Naive thymus-derived CD4-positive, alpha-beta T cell (primary cell): ENCODE data around the gene NTM. TPM values are rescaled to one million over a fixed set of nuclear protein-coding genes. Genes with fewer than 3 reads are reported as not detected.
"Not testable (repeated sequence)": the region's sequence is repeated elsewhere in the genome, so short reads cannot be mapped to it uniquely, and the experiment has no call there.

Source experiments
- ATAC-seq: fragments of 150-1000 bp; cut with Tn5 transposase; 2 replicates; pipeline ENCODE4 v1.10.0; 2021; ENCODE audit warnings: mild to moderate bottlenecking, moderate library complexity
- CTCF ChIA-PET: fragments of 350-600 bp; sonication (Branson Sonifier 250); formaldehyde crosslinking; loops from one replicate; lab custom pipeline; 2021; ENCODE audit warnings: antibody characterized with exemption; lab: Charles Lee
- POLR2A ChIA-PET: fragments of 350-600 bp; sonication (Branson Sonifier 250); formaldehyde crosslinking; loops from one replicate; lab custom pipeline; 2021; ENCODE audit warnings: antibody characterized with exemption, inconsistent platforms; lab: Charles Lee
- DNase-seq, 9 donors: peaks; one replicate each; pipeline versions ENCODE4 v3.0.0 to v3.0.0-alpha.2; 2020 to 2022; ENCODE audit warnings: mixed read lengths in 1 of 9
- H3K27ac ChIP-seq: one replicate; pipeline ENCODE4 v1.7.0; 2013; ENCODE audit warnings: mild to moderate bottlenecking, low read depth, low read length, moderate library complexity
- H3K27me3 ChIP-seq, 2 donors: one replicate each; pipeline ENCODE4 v1.7.0; 2013; ENCODE audit warnings: low read length in 2 of 2, mild to moderate bottlenecking in 2 of 2, moderate library complexity in 2 of 2; ENCODE audit not compliant: control insufficient read depth in 2 of 2, insufficient read depth in 2 of 2
- H3K36me3 ChIP-seq, 3 experiments: 1 replicate in 2 of 3; 2 replicates in 1 of 3; pipeline ENCODE4 v1.7.0; 2013; ENCODE audit warnings: low read length in 3 of 3, mild to moderate bottlenecking in 3 of 3, moderate library complexity in 1 of 3; ENCODE audit not compliant: insufficient read depth in 3 of 3, control insufficient read depth in 2 of 3
- H3K4me1 ChIP-seq, 2 donors: one replicate each; pipeline ENCODE4 v1.7.0; 2013; ENCODE audit warnings: low read length in 2 of 2, mild to moderate bottlenecking in 2 of 2, moderate library complexity in 1 of 2; ENCODE audit not compliant: control insufficient read depth in 2 of 2, insufficient read depth in 2 of 2
- H3K4me3 ChIP-seq: 2 replicates; pipeline ENCODE4 v1.7.0; 2013; ENCODE audit warnings: mild to moderate bottlenecking, low read length
- H3K9me3 ChIP-seq, 3 experiments: 1 replicate in 2 of 3; 2 replicates in 1 of 3; pipeline ENCODE4 v1.7.0; 2013; ENCODE audit warnings: low read length in 3 of 3; ENCODE audit not compliant: control insufficient read depth in 2 of 3
- H3K27ac Mint-ChIP-seq, 9 donors: one replicate each; pipeline ENCODE4 v1.8.0; 2020 to 2022; ENCODE audit warnings: mixed read lengths in 9 of 9, mild to moderate bottlenecking in 8 of 9, moderate library complexity in 5 of 9, inconsistent platforms in 2 of 9
- H3K27me3 Mint-ChIP-seq, 5 donors: one replicate each; pipeline ENCODE4 v1.8.0; 2021 to 2022; ENCODE audit warnings: mixed read lengths in 5 of 5, mild to moderate bottlenecking in 1 of 5
- H3K36me3 Mint-ChIP-seq, 5 donors: one replicate each; pipeline ENCODE4 v1.8.0; 2020 to 2022; ENCODE audit warnings: mixed read lengths in 5 of 5, mild to moderate bottlenecking in 3 of 5, inconsistent platforms in 1 of 5
- H3K4me1 Mint-ChIP-seq, 7 donors: one replicate each; pipeline ENCODE4 v1.8.0; 2020 to 2022; ENCODE audit warnings: mixed read lengths in 7 of 7, mild to moderate bottlenecking in 3 of 7, inconsistent platforms in 1 of 7
- H3K4me3 Mint-ChIP-seq, 10 donors: one replicate each; pipeline ENCODE4 v1.8.0; 2020 to 2022; ENCODE audit warnings: mild to moderate bottlenecking in 10 of 10, mixed read lengths in 10 of 10, moderate library complexity in 6 of 10, inconsistent platforms in 2 of 10
- H3K9me3 Mint-ChIP-seq, 11 donors: one replicate each; pipeline ENCODE4 v1.8.0; 2020 to 2022; ENCODE audit warnings: mixed read lengths in 11 of 11, mild to moderate bottlenecking in 4 of 11, inconsistent platforms in 1 of 11, moderate library complexity in 1 of 11
- intact Hi-C, 2 donors: fragments of 100-400 bp; cut with micrococcal nuclease; formaldehyde crosslinking; loops; one replicate each; pipeline ENCODE4 v1.15.1; 2023
- polyA plus RNA-seq, 2 donors: library from polyadenylated mRNA; unstranded; fragments of 300-500 nt; fragmentation: Illumina TruSeq; gene quantifications; one replicate each; pipeline ENCODE4 v1.2.3, GENCODE V29; 2021
- total RNA-seq, 6 experiments: library from RNA in 5 of 6; stranded (reverse) in 5 of 6; gene quantifications; 1 replicate in 5 of 6; 2 replicates in 1 of 6; pipeline ENCODE4 v1.2.3 and lab custom pipeline; 2021 to 2026

Gene NTM
- total and polyA plus RNA-seq, 7 experiments from 2014 or later: not detected

DNA sequence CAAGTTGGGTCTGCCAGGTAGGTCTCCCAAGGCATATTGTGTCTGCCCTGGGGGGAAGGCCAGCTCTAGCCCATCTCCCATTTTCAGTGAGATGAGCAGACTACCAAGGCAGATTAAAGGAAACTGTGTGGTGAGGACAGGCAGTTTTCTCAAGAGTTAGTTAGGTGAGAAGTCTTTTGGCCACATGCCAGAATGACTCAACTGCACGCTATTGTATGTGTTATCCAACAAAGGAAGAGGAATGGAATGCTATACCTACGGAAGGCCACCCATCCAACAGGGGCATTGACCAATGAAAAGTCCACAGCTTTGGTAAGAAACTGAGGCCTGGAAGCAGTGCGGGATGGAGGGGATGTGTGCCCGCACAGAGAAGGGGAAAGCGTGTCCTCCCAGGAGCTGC, 941.7 kb downstream of the NTM start:
- H3K9me3 ChIP-seq: no peaks in the 10 kb centered on the region
- Mint-ChIP-seq H3K27me3 (peaks cover 0 to 6% (median 5%) of the 10 kb centered on the region in 5 donors), H3K27ac (no peak overlapping the region), H3K4me3 (no peak overlapping the region), H3K9me3 (peaks cover 0 to 8% (median 0%) of the 10 kb centered on the region in 11 donors), H3K36me3 (peaks cover 0 to 4% (median 0%) of the 10 kb centered on the region in 5 donors), H3K4me1 (no peaks in the 10 kb centered on the region)
- CTCF ChIA-PET: no interaction called here
- no peaks in the 10 kb centered on the region for H3K27me3 ChIP-seq
- H3K4me3 ChIP-seq: no peak overlapping the region
- intact Hi-C loops: no loop called here
- ATAC-seq (no peak), DNase-seq (no peak)
- no peaks in the 10 kb centered on the region for H3K4me1 ChIP-seq
- H3K27ac ChIP-seq: no peak overlapping the region
- POLR2A ChIA-PET: no interaction called here
- no peaks in the 10 kb centered on the region for H3K36me3 ChIP-seq

DNA sequence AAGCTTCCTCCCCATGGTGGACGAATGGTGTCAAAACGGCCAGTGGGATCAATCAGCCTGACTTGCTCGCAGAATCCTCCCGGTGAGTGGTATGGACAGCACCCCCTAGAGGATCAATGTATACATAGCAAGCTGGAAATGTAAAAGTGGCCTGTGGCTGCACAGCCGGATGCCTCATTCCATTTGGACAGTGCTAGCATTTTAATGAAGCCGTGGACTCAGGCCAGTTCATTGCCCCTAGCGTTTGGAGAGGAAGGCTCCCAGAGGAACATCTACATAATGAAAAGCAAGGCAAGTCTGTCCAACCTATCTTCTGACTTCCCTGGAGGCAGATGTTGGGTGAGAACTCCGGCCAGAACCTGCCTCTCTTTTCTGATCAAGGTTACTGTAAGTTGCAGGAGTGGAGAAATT, 942.3 kb downstream of the NTM start:
- Histone ChIP-seq H3K4me1 (no peaks in the 10 kb centered on the region), H3K36me3 (no peaks in the 10 kb centered on the region), H3K4me3 (no peak overlapping the region), H3K27me3 (no peaks in the 10 kb centered on the region), H3K9me3 (no peaks in the 10 kb centered on the region), H3K27ac (no peak overlapping the region)
- no peak for ATAC-seq
- Mint-ChIP-seq H3K27me3 (peaks cover 0 to 6% (median 5%) of the 10 kb centered on the region in 5 donors), H3K36me3 (peaks cover 0 to 4% (median 0%) of the 10 kb centered on the region in 5 donors), H3K4me3 (no peak overlapping the region), H3K9me3 (peaks cover 0 to 11% (median 0%) of the 10 kb centered on the region in 11 donors), H3K4me1 (no peaks in the 10 kb centered on the region), H3K27ac (no peak overlapping the region)
- ChIA-PET POLR2A (no interaction called here), CTCF (no interaction called here)
- intact Hi-C loops: no loop called here
- DNase-seq: no peak

DNA sequence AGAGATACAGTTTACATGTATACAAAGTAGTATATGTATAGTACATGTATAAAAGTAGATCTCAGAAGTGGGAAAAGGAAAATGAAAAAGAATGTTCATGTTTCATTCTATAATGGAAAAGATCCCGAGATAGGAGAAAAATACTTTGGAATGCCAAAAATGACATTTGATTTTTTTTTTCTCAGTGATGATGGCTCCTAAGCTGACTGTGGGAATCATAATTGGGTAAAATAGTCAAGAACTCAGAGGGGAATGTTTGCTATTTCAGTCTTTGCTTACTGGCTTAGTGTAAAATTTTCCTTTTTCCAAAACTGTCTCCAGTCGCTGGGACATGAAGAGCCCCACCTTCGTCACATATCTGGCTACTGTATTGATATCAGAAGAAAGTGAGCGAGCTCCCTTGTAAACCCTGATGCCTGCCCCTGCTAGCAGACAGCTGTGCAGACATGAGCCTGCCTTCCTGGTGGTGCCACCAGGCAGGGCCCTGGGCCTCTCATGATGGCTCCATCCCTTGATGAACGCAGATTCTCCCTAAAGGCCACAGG, 944.6 kb downstream of the NTM start:
- ATAC-seq (no peak), DNase-seq (no peak)
- peaks cover 0 to 17% (median 6%) of the 10 kb centered on the region in 11 donors for H3K9me3 Mint-ChIP-seq
- H3K9me3 ChIP-seq: no peaks in the 10 kb centered on the region
- no peaks in the 10 kb centered on the region for H3K36me3 ChIP-seq
- no peaks in the 10 kb centered on the region for H3K27me3 ChIP-seq
- H3K27ac ChIP-seq: no peak overlapping the region
- no peak overlapping the region for H3K4me3 Mint-ChIP-seq
- H3K4me3 ChIP-seq: no peak overlapping the region
- POLR2A ChIA-PET: no interaction called here
- H3K27me3 Mint-ChIP-seq: peaks cover 0 to 9% (median 6%) of the 10 kb centered on the region in 5 donors
- CTCF ChIA-PET: no interaction called here
- no peaks in the 10 kb centered on the region for H3K4me1 Mint-ChIP-seq
- intact Hi-C loops: no loop called here
- H3K36me3 Mint-ChIP-seq: peaks cover 0 to 5% (median 0%) of the 10 kb centered on the region in 5 donors
- no peak overlapping the region for H3K27ac Mint-ChIP-seq
- no peaks in the 10 kb centered on the region for H3K4me1 ChIP-seq

- no peak for DNase-seq
- CTCF ChIA-PET: no interaction called here
- Histone ChIP-seq H3K4me3 (no peak overlapping the region), H3K4me1 (no peaks in the 10 kb centered on the region), H3K27ac (no peak overlapping the region), H3K36me3 (no peaks in the 10 kb centered on the region), H3K27me3 (no peaks in the 10 kb centered on the region), H3K9me3 (no peaks in the 10 kb centered on the region)
- Mint-ChIP-seq H3K27me3 (peaks cover 0 to 9% (median 6%) of the 10 kb centered on the region in 5 donors), H3K4me1 (no peaks in the 10 kb centered on the region), H3K4me3 (no peak overlapping the region), H3K36me3 (peaks cover 0 to 5% (median 0%) of the 10 kb centered on the region in 5 donors), H3K9me3 (peaks cover 0 to 17% (median 6%) of the 10 kb centered on the region in 11 donors), H3K27ac (no peak overlapping the region)
- intact Hi-C loops: no loop called here
- no peak for ATAC-seq
- POLR2A ChIA-PET: no interaction called here
Measured at GRCh38 chr11:132315696-132316095, 945.3 kb downstream of the NTM start.

DNA sequence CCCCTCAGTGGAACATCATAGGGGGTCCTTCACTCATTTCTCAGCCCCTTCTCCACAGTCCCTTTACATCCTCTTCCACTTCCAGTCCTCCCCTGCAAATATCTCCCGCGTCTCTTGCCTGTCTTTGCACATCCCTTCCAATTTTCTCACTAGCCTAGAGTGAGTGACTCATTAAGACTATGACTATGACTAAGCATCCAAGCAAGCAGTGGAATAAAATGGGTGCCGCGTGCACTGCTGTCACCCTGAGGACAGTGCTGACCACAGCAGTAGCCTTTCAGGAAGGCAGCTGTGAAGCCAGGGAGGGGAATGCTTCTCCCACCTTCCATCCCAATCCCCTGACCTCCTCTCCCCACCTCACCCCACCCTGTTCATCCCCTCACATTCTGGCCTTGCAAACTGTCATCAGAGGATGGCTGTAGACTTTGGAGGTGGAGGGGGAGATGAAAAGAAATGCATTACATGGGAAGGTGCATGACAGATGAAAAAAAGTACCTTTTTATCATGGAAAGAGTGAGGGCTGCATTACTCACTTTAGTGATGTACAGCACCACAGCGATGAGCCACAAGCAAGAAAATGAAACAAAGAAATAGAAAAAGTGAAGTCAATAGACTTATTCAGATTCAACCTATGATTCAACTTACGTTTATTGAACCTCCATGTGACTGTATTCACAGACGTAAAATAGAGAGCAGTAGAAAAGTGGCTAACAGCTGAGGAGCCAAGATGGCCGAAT, 948.2 kb downstream of the NTM start:
- H3K27me3 ChIP-seq: no peaks in the 10 kb centered on the region
- Mint-ChIP-seq H3K27ac (no peak overlapping the region), H3K4me3 (no peak overlapping the region), H3K27me3 (peaks cover 0 to 9% (median 6%) of the 10 kb centered on the region in 5 donors), H3K4me1 (no peaks in the 10 kb centered on the region), H3K36me3 (peaks cover 0 to 5% (median 0%) of the 10 kb centered on the region in 5 donors), H3K9me3 (peaks cover 0 to 17% (median 6%) of the 10 kb centered on the region in 11 donors)
- no peaks in the 10 kb centered on the region for H3K9me3 ChIP-seq
- ATAC-seq: no peak
- no peaks in the 10 kb centered on the region for H3K4me1 ChIP-seq
- intact Hi-C loops: no loop called here
- H3K4me3 ChIP-seq: no peak overlapping the region
- H3K27ac ChIP-seq: no peak overlapping the region
- no peak for DNase-seq
- ChIA-PET CTCF (no interaction called here), POLR2A (no interaction called here)
- no peaks in the 10 kb centered on the region for H3K36me3 ChIP-seq

DNA sequence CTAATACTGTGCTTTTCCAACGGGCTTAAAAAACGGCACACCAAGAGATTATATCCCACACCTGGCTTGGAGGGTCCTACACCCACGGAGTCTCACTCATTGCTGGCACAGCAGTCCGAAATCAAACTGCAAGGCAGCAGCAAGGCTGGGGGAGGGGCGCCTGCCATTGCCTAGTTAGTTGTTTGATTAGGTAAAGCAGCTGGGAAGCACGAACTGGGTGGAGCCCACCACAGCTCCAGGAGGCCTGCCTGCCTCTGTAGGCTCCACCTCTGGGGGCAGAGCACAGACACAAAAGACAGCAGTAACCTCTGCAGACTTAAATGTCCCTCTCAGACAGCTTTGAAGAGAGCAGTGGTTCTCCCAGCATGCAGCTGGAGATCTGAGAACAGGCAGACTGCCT, 949.0 kb downstream of the NTM start:
- intact Hi-C loops, H3K27me3 ChIP-seq, CTCF ChIA-PET, H3K9me3 ChIP-seq, H3K36me3 Mint-ChIP-seq, H3K4me1 ChIP-seq, H3K27me3 Mint-ChIP-seq, ATAC-seq, H3K36me3 ChIP-seq, H3K27ac ChIP-seq, H3K4me1 Mint-ChIP-seq, DNase-seq, H3K4me3 ChIP-seq, H3K27ac Mint-ChIP-seq, POLR2A ChIA-PET, H3K4me3 Mint-ChIP-seq: not testable (repeated sequence)
- peaks cover 0 to 17% (median 6%) of the 10 kb centered on the region in 11 donors for H3K9me3 Mint-ChIP-seq

DNA sequence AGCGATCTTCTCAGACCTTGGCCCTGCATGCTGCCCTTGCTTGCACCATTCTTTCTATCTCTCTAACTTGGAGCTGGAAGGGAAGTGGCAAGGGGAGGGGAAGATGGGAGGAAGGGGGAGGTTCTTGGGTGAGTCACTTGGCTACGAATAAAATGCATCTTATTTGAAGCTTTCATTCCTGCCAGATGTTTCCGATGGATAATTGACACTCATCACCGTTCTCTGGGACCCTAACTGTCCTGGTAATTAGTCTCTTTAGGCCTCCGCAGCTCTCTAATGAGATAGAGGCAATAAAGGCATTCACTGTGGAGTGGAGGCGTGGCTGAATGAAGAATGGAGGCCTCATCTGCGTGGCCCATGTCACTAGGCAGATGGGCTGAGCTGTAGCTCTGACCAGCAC, 960.1 kb downstream of the NTM start:
- Mint-ChIP-seq H3K27ac (no peak overlapping the region), H3K9me3 (peaks cover 0 to 22% (median 5%) of the 10 kb centered on the region in 11 donors), H3K4me1 (peaks cover 0 to 6% (median 0%) of the 10 kb centered on the region in 7 donors), H3K4me3 (no peak overlapping the region), H3K36me3 (peaks cover 0 to 8% (median 0%) of the 10 kb centered on the region in 5 donors), H3K27me3 (peaks cover 0 to 24% (median 0%) of the 10 kb centered on the region in 5 donors)
- ATAC-seq (no peak), DNase-seq (no peak)
- Histone ChIP-seq H3K27me3 (no peaks in the 10 kb centered on the region), H3K4me3 (no peak overlapping the region), H3K36me3 (no peaks in the 10 kb centered on the region), H3K4me1 (no peaks in the 10 kb centered on the region), H3K27ac (no peak overlapping the region), H3K9me3 (no peaks in the 10 kb centered on the region)
- intact Hi-C loops: no loop called here
- CTCF ChIA-PET: no interaction called here
- POLR2A ChIA-PET: no interaction called here
